HG03575 (cell line): ENCODE results near the gene PDE4DIP.
"Not testable (repeated sequence)": the region's sequence is repeated elsewhere in the genome, so short reads cannot be mapped to it uniquely, and the experiment has no call there.

ENCODE experiments used
- ATAC-seq: cut with Tn5 transposase; IDR thresholded peaks from one replicate; pipeline ENCODE4 v1.9.1; 2021; ENCODE audit not compliant: unreplicated experiment, insufficient number of reproducible peaks, low FRiP score; ENCODE audit errors: extremely low read depth

Gene PDE4DIP

GRCh38 chr1:148862590-148862989 is 18.4 kb downstream of the PDE4DIP start:
- not testable (repeated sequence) for ATAC-seq

GRCh38 chr1:148868924-148869633 is 24.9 kb downstream of the PDE4DIP start:
- ATAC-seq = not testable (repeated sequence)

GRCh38 chr1:148869634-148869961 is 25.4 kb downstream of the PDE4DIP start:
- ATAC-seq = not testable (repeated sequence)

DNA sequence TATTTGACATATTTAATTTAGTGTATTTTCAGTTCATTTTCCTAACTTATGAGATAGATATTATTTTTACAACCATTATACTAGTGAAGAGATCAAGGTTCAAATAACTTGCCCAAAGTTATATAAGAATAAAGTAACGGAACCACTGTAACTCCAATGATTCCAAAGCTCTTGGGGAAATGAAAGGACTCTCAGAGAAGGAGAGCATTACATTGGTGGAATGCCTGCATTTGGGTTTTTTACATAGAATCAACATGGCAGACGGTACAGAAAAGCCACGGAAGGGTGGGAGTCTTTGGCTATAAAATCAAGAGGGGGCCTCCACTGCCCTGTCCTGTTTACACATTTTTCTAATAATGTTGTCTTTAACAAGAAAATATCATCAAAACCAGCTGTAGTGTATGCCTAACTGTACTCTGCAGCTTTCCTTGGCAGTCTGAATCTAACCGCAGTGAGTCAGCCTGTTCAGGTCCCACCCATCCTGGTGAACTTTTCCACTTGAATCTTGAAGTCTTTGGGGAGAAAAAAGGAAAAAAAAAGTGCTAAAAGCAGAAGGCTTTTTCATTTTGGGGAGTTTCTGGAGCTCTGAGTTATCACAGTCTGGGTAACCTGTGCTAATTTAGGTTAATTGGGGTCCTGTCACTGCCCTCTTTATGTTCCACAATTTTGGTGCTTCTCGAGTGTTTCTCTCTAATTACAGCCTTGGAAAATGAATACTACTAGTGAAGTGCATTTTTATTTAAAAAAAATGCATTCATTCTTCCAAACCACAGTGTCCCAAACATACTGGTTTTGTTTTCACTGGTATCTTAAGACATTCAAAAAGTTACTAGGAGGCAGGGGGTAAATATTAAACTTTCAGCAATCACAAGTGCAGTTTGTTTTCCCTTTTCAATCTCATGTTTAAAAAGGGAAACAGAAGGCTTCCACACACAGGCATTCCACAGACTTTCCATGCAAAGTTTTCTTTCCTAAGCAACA is 30.5 kb downstream of the PDE4DIP start:
- not testable (repeated sequence) for ATAC-seq

GRCh38 chr1:148879812-148880416 is 35.7 kb downstream of the PDE4DIP start:
- ATAC-seq = not testable (repeated sequence)

GRCh38 chr1:148881261-148881660 is 37.0 kb downstream of the PDE4DIP start:
- ATAC-seq = not testable (repeated sequence)

DNA sequence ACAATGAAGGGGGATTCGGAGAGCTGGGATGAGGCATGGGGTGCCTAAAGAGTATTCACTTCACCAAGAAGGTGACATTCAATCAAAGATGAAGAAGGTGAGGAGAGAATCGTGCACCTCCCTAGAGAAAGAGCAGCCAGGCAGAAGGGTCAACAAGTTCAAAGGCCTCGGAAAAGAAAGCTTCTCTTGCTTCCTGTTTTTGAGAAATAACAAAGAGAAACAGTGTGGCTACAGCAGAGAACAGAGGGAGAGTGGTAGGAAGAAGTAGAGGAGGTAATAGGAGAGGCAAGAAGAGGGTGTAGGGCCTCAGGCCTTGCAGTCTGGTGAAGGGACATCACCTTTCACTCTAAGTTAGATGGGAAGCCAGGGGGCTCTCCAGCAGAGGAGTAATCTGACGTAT is 41.0 kb downstream of the PDE4DIP start:
- ATAC-seq = not testable (repeated sequence)

DNA sequence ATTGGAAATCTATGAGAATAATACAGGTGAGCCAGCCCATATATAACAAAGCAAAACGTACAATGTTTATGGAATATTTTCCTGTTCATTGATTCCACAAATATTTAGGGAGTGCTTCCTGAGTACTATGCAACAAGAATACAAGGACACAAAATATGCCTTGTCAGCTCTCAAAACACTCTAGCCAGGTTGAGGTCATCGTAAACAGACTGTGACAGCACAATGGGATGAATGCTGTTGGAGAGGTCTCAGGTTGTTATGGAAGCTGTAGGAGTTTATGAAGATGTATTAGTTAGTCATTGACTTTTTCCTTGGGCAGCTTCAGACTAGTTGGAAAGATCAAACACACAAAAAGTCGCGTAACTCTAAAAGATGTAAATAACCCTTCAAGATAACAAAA is 42.1 kb downstream of the PDE4DIP start:
- ATAC-seq = not testable (repeated sequence)

GRCh38 chr1:148888597-148888996 is 44.4 kb downstream of the PDE4DIP start:
- ATAC-seq = not testable (repeated sequence)

DNA sequence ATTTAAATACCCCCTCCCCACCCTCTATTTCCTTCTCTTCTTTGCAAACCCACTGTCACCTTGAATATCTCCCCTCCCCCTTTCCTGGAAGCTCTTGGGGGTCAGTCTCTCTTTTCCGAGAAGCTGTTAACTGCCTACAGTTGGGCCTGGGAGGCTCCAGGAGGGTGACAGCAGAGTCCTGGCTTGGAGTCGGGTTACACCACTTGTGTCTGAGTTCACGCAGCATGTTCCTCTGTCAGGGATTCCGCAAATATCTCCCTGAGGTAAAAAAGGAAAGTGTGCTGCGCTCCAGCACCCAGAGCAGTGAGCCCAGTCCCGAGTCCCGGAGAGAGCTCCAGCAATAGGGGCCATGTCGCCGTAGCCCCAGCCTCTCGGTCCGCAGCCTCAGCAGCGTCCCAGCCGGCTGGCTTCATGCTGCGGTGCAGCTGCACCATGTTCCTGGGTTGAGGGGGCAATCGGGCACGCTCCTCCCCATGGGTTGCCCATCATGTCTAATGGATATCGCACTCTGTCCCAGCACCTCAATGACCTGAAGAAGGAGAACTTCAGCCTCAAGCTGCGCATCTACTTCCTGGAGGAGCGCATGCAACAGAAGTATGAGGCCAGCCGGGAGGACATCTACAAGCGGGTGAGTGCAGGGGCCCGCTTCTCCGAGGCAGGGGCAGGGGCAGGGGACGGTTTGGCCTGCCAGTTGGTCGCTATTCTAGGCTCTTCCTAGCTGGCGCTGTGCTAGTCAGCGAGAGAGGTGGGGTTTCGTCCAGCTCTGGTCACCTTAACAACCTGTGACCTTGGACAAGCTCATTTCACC is 45.2 kb downstream of the PDE4DIP start:
- ATAC-seq = not testable (repeated sequence)

GRCh38 chr1:148890075-148890568 is 45.9 kb downstream of the PDE4DIP start:
- ATAC-seq = not testable (repeated sequence)

DNA sequence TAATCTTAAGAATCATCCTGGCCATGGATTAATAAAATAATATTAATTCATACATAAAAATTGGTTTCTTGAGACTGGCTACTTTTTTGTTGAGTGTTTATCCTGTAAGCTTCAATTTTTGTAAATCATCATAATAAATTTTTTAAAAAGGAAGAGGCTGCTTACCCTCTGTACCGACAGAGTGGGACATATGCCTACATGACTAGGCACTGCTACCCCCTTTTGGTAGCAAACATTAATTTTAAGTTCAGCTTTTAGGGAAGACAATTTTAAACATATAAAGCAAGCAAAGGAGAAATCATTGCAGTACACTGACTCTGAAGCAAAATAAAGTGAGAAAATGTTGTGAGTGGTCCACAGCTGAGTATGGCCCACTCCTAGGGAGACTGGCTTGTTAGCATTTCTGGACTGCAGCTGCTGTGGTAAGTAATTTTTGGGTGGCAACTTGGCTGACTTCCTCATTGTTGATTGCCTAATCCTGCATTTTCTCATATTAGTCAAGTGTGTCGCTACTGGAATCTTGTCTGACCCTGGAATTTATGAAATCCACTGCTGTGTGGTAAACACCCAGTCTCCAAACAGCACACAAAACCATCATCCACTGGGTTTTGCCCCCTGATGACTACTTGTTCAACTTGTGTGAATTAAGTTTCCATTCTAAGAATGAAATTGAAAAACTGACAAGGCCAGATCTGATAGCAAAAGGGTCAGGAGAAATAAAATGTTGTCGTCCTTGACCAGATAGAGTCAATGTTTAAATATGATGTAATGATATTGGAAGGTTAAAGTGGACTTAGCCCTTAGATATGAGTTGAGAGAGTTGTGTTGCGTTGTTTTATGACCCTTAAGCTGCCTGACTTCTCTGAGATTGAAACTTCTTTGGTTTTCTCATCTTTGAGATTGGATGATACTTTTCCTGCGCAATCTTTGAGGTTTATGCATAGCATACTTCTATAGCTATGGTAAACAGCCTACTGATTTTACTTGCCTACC is 50.4 kb downstream of the PDE4DIP start:
- not testable (repeated sequence) for ATAC-seq

- ATAC-seq = not testable (repeated sequence)
Observed at GRCh38 chr1:148900026-148900425, 55.8 kb downstream of the PDE4DIP start.

GRCh38 chr1:148900691-148901090 is 56.5 kb downstream of the PDE4DIP start:
- ATAC-seq = not testable (repeated sequence)

DNA sequence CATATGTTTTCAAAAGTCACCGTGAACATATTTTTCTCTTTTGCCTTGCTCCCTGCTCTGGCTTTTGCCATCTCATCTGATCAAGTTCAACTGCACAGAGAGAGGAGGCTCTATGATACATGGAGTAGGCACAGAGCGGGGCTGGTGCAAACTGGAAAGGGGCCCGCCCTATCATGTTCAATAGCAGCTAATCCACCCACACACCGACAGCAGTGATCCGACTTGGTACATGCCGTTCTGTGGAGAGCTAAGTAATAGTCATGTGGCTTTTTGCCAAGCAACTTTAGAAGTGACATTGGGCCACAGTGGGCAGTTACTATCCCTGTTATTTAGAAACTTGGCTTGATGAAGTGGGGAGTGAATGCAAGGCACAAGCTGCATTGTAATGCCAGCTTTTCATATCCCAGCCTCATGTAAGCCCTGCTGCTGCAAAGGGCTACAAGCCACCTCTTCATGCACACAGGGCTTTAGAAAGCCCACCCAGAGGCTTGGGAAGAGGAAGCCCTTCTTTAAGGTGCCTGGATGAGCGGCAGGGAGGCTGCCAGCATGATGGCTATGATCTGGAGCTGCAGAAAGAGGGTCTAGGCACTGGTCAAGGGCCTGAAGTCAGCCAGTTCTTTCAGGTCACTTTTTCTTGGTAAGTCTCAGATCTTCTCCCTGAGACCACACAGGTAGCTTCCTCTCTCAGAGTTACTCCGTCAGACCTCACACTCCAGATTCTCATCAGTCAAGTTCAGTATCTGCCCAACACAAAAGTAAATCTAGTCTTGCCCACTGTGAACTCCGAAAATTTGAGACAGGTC is 57.1 kb downstream of the PDE4DIP start:
- not testable (repeated sequence) for ATAC-seq

DNA sequence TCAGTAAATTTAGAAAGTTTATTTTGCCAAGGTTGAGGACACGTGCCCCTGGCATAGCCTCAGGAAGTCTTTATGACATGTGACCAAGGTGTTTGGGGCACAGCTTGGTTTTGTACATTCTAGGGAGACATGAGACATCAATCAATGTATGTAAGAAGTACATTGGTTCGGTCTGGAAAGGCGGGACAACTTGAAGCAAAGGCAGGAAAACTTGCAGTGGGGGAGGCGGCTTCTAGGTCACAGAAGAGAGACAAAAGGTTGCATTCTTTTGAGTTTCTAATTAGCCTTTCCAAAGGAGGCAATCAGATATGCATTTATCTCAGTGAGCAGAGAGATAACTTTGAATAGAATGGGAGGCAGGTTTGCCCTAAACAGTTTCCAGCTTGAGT is 57.7 kb downstream of the PDE4DIP start:
- not testable (repeated sequence) for ATAC-seq
